NCI-H510A (cell line): ENCODE measurements around the gene NECTIN1.

Experiments
- DNase-seq: peaks from one replicate; lab custom pipeline; 2025; lab: John Stamatoyannopoulos, UW

Gene NECTIN1

DNA sequence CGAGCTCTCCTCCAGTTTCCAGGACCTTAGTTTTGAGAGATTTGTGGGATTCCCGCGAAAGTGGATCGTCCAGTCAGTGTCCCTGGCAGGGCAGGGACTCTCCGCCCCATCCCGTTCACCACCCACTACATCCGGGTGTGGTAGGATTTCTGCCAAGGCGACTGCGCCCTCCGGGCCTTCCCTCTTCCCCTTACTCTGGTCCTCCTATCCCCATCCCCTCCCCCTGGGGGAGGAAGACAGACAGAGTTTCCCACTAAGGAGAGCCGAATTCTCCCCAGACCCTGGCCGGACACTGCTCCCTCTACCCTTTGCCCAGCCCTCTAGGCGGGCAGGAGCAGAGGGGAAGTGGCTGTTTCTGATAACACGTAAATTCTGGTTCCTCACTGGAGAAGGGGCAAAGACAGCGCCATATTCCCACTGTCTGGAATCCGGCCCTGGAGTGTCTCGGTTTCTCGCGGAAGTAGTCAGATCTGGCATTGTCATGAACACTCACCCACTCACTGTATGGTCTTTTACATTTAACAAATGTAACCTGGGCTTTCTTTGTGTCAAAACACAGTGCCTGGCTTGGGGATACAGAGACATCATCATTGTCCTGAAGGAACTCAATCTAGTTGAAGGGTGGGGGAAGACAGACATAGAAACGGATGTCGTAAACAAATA lies 1.1 kb upstream of the NECTIN1 start:
- no peak for DNase-seq

GRCh38 chr11:119729581-119729927 lies 554 bp upstream of the NECTIN1 start:
- no peak for DNase-seq

DNA sequence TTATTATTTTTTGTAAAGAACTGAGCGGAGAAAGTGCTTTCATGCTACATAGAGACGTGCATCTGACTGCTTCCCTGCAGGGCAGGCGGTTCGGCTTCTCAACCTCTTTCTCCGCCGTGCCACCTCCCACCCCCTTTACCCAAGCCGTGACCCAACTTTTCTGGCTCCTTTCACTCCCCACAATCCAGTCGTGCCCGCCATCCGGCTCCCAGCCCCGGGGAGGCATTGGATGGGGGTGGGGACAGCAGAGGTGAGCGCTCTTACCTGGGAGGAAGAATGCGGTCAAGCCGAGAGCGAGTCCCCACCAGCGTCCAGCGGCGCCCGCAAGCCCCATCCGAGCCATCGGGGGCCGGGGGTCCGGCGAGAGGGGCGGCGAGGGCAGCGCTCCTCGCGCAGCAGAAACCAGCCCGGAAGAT lies 781 bp downstream of the NECTIN1 start:
- no peak for DNase-seq

DNA sequence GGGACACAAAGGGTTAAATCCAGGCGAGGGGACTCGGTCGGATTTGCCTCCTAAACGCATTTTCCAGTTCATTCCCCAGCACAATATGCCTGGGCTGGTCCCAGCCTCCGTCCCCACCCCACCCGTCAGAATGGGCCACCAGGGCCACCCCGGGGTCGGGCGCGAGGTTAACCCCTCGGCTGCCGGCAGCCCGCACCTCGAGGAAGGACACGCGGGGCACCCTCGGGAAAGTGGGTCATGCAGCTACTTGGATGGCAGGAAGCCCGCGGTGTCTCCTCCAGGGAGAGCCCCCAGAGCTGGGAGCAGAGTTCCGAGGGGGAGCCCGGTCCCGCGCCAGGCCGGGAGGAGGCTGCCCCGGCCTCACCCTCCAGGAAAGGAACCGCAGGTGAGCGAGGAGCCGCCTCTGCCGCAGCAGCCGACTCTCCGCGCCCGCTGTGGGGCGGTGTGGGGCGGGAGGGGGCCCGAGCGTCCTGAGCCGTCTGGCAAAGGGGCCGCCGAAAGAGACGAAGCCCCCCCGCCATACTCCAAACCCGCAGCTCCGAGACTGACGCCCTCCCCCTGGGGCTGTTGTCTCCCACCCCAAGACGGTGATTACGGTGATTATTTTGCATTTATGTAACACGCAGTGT lies 1.4 kb downstream of the NECTIN1 start:
- DNase-seq: no peak

- no peak for DNase-seq
Measured at GRCh38 chr11:119726585-119727522, 2.1 kb downstream of the NECTIN1 start.

- no peak for DNase-seq
Measured at GRCh38 chr11:119726150-119726553, 2.8 kb downstream of the NECTIN1 start.

- DNase-seq: no peak
Measured at GRCh38 chr11:119724956-119725355, 4.0 kb downstream of the NECTIN1 start.

DNA sequence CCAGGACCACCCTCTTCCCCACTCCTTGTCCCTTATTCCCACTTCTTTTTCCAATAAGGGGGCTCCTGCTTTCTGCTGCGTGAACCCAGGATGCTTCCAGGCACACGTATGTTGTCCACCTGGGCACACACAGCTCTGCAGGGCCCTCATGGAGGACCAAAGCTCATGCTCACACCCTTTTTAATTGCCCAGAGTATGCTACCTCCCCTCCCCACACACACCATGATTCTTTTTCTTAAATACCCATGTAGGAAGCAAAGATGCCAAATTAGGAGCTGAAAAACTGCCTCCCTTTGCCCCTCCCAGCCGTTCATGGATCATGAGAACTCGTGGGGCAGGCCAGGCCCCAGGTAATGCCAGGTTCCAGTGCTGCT lies 5.1 kb downstream of the NECTIN1 start:
- DNase-seq: no peak

GRCh38 chr11:119723243-119723951 lies 5.6 kb downstream of the NECTIN1 start:
- DNase-seq: no peak

- DNase-seq: peak; percentile 92
Measured at GRCh38 chr11:119722281-119722794, 6.7 kb downstream of the NECTIN1 start.

GRCh38 chr11:119721129-119722120 lies 7.6 kb downstream of the NECTIN1 start:
- DNase-seq: no peak

- no peak for DNase-seq
Measured at GRCh38 chr11:119720311-119720913, 8.6 kb downstream of the NECTIN1 start.

GRCh38 chr11:119717839-119718534 lies 11.0 kb downstream of the NECTIN1 start:
- DNase-seq: no peak

- DNase-seq: no peak
Measured at GRCh38 chr11:119716582-119717498, 12.2 kb downstream of the NECTIN1 start.

DNA sequence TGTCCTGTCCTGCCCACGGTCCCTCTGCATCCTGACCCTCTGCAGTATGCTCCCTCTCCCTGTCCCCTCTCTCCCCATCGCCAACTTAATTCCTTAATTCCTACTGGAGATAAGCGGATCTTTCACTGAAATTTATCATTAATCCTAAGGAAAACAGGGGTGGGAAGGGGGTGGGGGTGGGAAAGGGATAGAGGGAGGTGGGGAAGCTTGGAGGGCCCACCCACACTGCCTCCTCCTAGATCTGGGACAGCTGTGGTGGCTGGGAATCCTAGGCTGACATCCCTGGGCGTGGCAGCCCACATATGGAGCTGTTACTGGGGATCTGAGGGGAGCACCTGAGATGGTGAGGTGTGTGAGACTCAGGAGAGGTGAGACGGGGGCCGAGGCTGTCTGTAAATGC lies 14.4 kb downstream of the NECTIN1 start:
- no peak for DNase-seq

- DNase-seq: no peak
Measured at GRCh38 chr11:119714189-119714588, 14.8 kb downstream of the NECTIN1 start.

GRCh38 chr11:119713359-119714040 lies 15.5 kb downstream of the NECTIN1 start:
- no peak for DNase-seq
